Measurements from ENCODE around the gene CNTNAP4.

CNTNAP4 gene

GRCh38 chr16:76502063-76502462, 224.9 kb downstream of the CNTNAP4 start:
- H3K9me2 ChIP-seq (replicated peaks; ENCODE audit: control insufficient read depth, low read length) = no peaks in the 10 kb centered on the region
- no peak overlapping the region for H3K4me2 ChIP-seq (ENCODE audit: low read length)
- no peaks in the 10 kb centered on the region for H3K27me3 ChIP-seq (ENCODE audit: control insufficient read depth, low read length)
- H3K4me1 ChIP-seq (ENCODE audit: control insufficient read depth, low read length) = no peaks in the 10 kb centered on the region; the same call in 1 of the 2 replicates
- H3F3A ChIP-seq (ENCODE audit: control insufficient read depth, insufficient read depth) = no peaks in the 10 kb centered on the region
- H3K36me3 ChIP-seq (ENCODE audit: control insufficient read depth, low read length) = no peaks in the 10 kb centered on the region
- H4K20me1 ChIP-seq (ENCODE audit: control insufficient read depth, insufficient read depth, low read depth, low read length) = no peaks in the 10 kb centered on the region
- no peaks in the 10 kb centered on the region for H3K79me2 ChIP-seq (ENCODE audit: control insufficient read depth, low read length)
- H3K27ac ChIP-seq (ENCODE audit: low read depth, low read length) = no peak overlapping the region
- H3K9me3 ChIP-seq (ENCODE audit: control insufficient read depth, insufficient read depth, low read length) = no peaks in the 10 kb centered on the region
- TF ChIP-seq CTCF (IDR thresholded peaks at IDR 0.05; ENCODE audit: low read depth, low read length, poor library complexity, severe bottlenecking) (no peak), EZH2phosphoT487 (IDR thresholded peaks at IDR 0.05; ENCODE audit: borderline replicate concordance, low read length) (no peak)
- H3K4me3 ChIP-seq (ENCODE audit: low read length) = no peak overlapping the region

- Histone ChIP-seq H3K4me2 (ENCODE audit: low read length) (no peak overlapping the region), H3K9me2 (replicated peaks; ENCODE audit: control insufficient read depth, low read length) (no peaks in the 10 kb centered on the region), H3K27me3 (ENCODE audit: control insufficient read depth, low read length) (no peaks in the 10 kb centered on the region), H3K4me3 (ENCODE audit: low read length) (no peak overlapping the region), H3F3A (ENCODE audit: control insufficient read depth, insufficient read depth) (no peaks in the 10 kb centered on the region), H3K79me2 (ENCODE audit: control insufficient read depth, low read length) (no peaks in the 10 kb centered on the region), H4K20me1 (ENCODE audit: control insufficient read depth, insufficient read depth, low read depth, low read length) (no peaks in the 10 kb centered on the region), H3K4me1 (ENCODE audit: control insufficient read depth, low read length) (no peaks in the 10 kb centered on the region; the same call in 1 of the 2 replicates), H3K36me3 (ENCODE audit: control insufficient read depth, low read length) (no peaks in the 10 kb centered on the region), H3K9me3 (ENCODE audit: control insufficient read depth, insufficient read depth, low read length) (no peaks in the 10 kb centered on the region), H3K27ac (ENCODE audit: low read depth, low read length) (no peak overlapping the region)
- TF ChIP-seq EZH2phosphoT487 (IDR thresholded peaks at IDR 0.05; ENCODE audit: borderline replicate concordance, low read length) (no peak), CTCF (IDR thresholded peaks at IDR 0.05; ENCODE audit: low read depth, low read length, poor library complexity, severe bottlenecking) (no peak)
Observed at GRCh38 chr16:76502555-76502954, 225.4 kb downstream of the CNTNAP4 start.

GRCh38 chr16:76503091-76503490, 225.9 kb downstream of the CNTNAP4 start:
- TF ChIP-seq EZH2phosphoT487 (IDR thresholded peaks at IDR 0.05; ENCODE audit: borderline replicate concordance, low read length) (no peak), CTCF (IDR thresholded peaks at IDR 0.05; ENCODE audit: low read depth, low read length, poor library complexity, severe bottlenecking) (no peak)
- no peaks in the 10 kb centered on the region for H3K9me3 ChIP-seq (ENCODE audit: control insufficient read depth, insufficient read depth, low read length)
- no peaks in the 10 kb centered on the region; the same call in 1 of the 2 replicates for H3K4me1 ChIP-seq (ENCODE audit: control insufficient read depth, low read length)
- H3F3A ChIP-seq (ENCODE audit: control insufficient read depth, insufficient read depth) = no peaks in the 10 kb centered on the region
- H3K27ac ChIP-seq (ENCODE audit: low read depth, low read length) = no peak overlapping the region
- no peak overlapping the region for H3K4me3 ChIP-seq (ENCODE audit: low read length)
- no peaks in the 10 kb centered on the region for H3K36me3 ChIP-seq (ENCODE audit: control insufficient read depth, low read length)
- no peaks in the 10 kb centered on the region for H3K27me3 ChIP-seq (ENCODE audit: control insufficient read depth, low read length)
- no peaks in the 10 kb centered on the region for H4K20me1 ChIP-seq (ENCODE audit: control insufficient read depth, insufficient read depth, low read depth, low read length)
- no peaks in the 10 kb centered on the region for H3K79me2 ChIP-seq (ENCODE audit: control insufficient read depth, low read length)
- no peaks in the 10 kb centered on the region for H3K9me2 ChIP-seq (replicated peaks; ENCODE audit: control insufficient read depth, low read length)
- no peak overlapping the region for H3K4me2 ChIP-seq (ENCODE audit: low read length)
